ENCODE measurements around the gene NES.

Gene NES

DNA sequence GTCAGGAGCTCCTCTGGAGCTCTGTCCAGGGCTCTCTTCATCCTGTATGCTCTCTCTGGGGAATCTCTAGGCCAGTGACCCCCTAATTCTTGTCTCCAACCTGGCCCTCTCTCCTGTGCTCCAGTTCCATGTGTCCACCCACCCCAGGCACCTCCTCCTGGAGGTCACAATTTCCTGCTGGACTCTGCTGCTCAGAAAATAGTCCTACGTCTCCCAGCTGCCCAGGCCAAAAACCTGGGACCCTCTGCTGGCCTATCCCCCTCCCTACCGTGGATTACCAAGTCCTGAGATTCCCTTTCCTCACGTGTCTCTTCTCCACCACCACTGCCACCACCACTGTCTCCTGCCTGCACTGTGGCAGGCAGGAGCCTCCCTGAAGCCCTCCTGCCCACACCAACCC, 11.7 kb downstream of the NES start:
- no peak for DNase-seq (ENCODE audit: low read depth in 1 of 2, low spot score in 1 of 2)
- no peak overlapping the region for H3K27ac ChIP-seq (replicated peaks)
- no peak for TF ChIP-seq CTCF (IDR thresholded peaks at IDR 0.05; ENCODE audit: insufficient read depth, low read length)
- TF ChIP-seq, protein P1, sequence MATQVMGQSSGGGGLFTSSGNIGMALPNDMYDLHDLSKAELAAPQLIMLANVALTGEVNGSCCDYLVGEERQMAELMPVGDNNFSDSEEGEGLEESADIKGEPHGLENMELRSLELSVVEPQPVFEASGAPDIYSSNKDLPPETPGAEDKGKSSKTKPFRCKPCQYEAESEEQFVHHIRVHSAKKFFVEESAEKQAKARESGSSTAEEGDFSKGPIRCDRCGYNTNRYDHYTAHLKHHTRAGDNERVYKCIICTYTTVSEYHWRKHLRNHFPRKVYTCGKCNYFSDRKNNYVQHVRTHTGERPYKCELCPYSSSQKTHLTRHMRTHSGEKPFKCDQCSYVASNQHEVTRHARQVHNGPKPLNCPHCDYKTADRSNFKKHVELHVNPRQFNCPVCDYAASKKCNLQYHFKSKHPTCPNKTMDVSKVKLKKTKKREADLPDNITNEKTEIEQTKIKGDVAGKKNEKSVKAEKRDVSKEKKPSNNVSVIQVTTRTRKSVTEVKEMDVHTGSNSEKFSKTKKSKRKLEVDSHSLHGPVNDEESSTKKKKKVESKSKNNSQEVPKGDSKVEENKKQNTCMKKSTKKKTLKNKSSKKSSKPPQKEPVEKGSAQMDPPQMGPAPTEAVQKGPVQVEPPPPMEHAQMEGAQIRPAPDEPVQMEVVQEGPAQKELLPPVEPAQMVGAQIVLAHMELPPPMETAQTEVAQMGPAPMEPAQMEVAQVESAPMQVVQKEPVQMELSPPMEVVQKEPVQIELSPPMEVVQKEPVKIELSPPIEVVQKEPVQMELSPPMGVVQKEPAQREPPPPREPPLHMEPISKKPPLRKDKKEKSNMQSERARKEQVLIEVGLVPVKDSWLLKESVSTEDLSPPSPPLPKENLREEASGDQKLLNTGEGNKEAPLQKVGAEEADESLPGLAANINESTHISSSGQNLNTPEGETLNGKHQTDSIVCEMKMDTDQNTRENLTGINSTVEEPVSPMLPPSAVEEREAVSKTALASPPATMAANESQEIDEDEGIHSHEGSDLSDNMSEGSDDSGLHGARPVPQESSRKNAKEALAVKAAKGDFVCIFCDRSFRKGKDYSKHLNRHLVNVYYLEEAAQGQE (IDR thresholded peaks at IDR 0.05; ENCODE audit: insufficient replicate concordance, low read depth): no peak
- TF ChIP-seq POLR2AphosphoS5 (IDR thresholded peaks at IDR 0.05; ENCODE audit: low read depth): no peak
- no peak for TF ChIP-seq GABPA (IDR thresholded peaks at IDR 0.05; ENCODE audit: low read depth)
- TF ChIP-seq SPI1 (IDR thresholded peaks at IDR 0.05; ENCODE audit: borderline replicate concordance, low read depth): no peak
- no peak overlapping the region for H3K4me3 ChIP-seq (replicated peaks; ENCODE audit: insufficient read depth, low read length)
- peaks cover 8% of the 10 kb centered on the region for H3K27me3 ChIP-seq (ENCODE audit: insufficient read depth, poor library complexity, severe bottlenecking)

DNA sequence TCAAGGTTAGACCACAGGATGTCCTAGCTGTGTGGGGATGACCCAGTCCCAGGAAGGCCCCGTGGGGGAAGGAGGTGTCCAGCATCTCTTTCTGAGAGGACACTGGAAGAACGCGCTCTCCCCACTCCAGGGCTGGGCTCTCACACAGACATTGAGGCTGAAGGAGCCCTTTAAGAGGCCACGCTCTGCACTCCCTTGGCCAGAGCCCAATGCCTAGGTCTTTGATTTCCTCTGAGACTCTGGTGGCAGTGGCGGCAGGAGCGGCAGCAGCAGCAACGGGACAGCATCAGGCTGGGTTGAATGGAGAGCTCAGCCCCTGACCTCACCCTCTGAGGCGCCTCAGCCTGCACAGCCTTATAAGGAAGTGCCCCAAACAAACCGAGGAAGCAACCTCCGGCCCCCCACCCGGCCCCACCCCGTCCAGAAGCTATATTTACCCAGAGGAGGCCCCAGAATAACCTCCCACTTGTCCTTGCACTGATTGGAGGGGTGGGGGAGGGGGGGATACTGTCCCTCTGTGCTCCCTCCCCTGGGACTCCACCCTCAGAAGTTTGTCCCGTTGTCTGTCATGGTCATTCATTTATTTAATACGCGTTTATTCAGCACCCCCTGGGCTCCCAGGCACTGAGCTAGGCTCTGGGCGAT, 12.3 kb downstream of the NES start:
- Histone ChIP-seq H3K27me3 (ENCODE audit: insufficient read depth, poor library complexity, severe bottlenecking) (peaks cover 3% of the 10 kb centered on the region), H3K4me3 (replicated peaks; ENCODE audit: insufficient read depth, low read length) (no peak overlapping the region), H3K27ac (replicated peaks) (no peak overlapping the region)
- no peak for TF ChIP-seq CTCF (IDR thresholded peaks at IDR 0.05; ENCODE audit: insufficient read depth, low read length)
- TF ChIP-seq, protein P1 (IDR thresholded peaks at IDR 0.05; ENCODE audit: insufficient replicate concordance, low read depth): no peak
- no peak for TF ChIP-seq GABPA (IDR thresholded peaks at IDR 0.05; ENCODE audit: low read depth)
- TF ChIP-seq SPI1 (IDR thresholded peaks at IDR 0.05; ENCODE audit: borderline replicate concordance, low read depth): no peak
- TF ChIP-seq POLR2AphosphoS5 (IDR thresholded peaks at IDR 0.05; ENCODE audit: low read depth): no peak
- peak in 1 of 2 experiments; percentile 26 for DNase-seq (ENCODE audit: low read depth in 1 of 2, low spot score in 1 of 2)

DNA sequence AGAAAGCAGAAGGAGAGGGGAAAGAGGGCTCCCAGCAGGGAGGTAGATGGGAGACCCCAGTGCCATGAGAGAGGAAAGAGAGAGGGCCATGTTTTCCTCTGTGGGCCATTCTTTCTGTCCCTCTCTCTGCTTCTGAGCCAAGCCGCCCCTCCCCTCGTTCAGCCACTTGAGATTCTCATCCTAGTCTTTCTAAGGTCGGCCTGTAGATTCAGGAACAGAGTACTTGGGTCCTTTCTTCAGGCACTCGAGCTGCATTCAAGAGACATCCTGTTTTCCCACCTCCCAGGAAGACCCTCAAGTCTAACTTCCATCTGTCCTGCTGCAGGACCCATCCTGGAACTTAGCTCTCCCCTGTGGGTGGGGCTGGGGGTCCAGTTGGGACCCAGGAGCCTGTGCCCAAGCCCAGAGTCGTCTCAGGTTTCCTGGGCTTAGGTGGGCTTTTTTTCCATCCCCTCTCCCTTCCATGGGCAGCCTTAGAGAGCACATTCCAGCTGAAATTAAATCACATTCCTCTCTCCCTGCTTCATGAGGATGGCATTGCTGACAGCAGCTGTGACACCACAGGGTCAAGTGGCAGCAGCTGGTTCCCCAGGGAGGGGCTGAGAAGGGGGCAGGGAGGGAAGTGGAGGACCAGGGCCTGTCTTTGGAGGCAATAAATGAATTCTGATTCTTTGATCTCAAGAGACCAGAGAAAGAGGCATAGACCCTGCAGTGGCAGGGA, 13.0 kb downstream of the NES start:
- Histone ChIP-seq H3K27me3 (ENCODE audit: insufficient read depth, poor library complexity, severe bottlenecking) (no peaks in the 10 kb centered on the region), H3K27ac (replicated peaks) (no peak overlapping the region), H3K4me3 (replicated peaks; ENCODE audit: insufficient read depth, low read length) (no peak overlapping the region)
- DNase-seq (ENCODE audit: low read depth in 1 of 2, low spot score in 1 of 2): no peak
- TF ChIP-seq CTCF (IDR thresholded peaks at IDR 0.05; ENCODE audit: insufficient read depth, low read length): no peak
- no peak for TF ChIP-seq POLR2AphosphoS5 (IDR thresholded peaks at IDR 0.05; ENCODE audit: low read depth)
- TF ChIP-seq, protein P1 (IDR thresholded peaks at IDR 0.05; ENCODE audit: insufficient replicate concordance, low read depth): no peak
- TF ChIP-seq GABPA (IDR thresholded peaks at IDR 0.05; ENCODE audit: low read depth): no peak
- TF ChIP-seq SPI1 (IDR thresholded peaks at IDR 0.05; ENCODE audit: borderline replicate concordance, low read depth): no peak
